DMS53 (cell line): Measurements from ENCODE around the gene APRT.
"Not testable (repeated sequence)": the region's sequence is repeated elsewhere in the genome, so short reads cannot be mapped to it uniquely, and the experiment has no call there.

Experiments used
- DNase-seq: peaks from one replicate; lab custom pipeline; 2025; lab: John Stamatoyannopoulos, UW

The APRT gene

DNA sequence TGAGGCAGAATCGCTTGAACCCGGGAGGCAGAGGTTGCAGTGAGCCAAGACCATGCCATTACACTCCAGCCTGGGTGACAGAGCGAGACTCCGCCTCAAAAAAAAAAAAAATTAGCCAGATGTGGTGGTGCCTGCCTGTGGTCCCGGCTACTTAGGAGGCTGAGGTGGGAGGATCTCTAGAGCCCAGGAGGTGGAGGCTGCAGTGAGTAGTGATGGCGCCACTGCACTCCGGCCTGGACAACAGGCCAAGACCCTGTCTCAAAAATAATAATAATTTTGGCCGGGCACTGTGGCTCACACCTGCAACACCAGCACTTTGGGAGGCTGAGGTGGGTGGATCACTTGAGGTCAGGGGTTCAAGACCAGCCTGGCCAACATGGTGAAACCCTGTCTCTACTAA is 23.0 kb downstream of the APRT start:
- not testable (repeated sequence) for DNase-seq

DNA sequence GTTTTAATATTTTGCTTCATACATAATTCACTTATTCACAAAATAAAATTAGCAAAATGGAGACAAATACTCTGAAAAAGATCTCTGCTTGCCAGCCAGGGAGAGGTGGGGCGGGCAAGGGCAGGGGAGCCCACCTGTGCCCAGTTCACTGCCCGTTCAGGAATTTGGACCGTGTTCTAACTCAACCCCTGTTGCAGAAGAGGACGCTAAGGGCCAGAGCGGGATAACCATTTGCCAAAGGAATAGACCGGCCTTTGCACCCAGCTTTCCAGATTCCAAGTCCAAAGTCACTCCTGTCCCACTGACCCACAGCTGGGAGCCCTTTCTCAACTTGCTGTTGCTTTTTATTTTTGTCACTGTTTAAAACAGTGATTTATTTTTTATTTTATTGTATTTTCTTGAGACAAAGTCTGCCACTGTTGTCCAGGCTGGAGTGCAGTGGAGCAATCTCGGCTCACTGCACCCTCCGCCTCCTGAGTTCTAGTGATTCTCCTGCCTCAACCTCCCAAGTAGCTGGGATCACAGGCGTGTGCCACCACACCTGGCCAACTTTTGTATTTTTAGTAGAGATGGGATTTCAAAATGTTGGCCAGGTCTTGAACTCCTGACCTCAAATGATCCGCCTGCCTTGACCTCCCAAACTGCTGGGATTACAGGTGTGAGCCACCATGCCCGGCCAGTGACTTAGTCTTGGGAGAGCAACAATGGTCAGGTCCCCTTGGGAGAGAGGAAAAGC is 24.0 kb downstream of the APRT start:
- no peak for DNase-seq

DNA sequence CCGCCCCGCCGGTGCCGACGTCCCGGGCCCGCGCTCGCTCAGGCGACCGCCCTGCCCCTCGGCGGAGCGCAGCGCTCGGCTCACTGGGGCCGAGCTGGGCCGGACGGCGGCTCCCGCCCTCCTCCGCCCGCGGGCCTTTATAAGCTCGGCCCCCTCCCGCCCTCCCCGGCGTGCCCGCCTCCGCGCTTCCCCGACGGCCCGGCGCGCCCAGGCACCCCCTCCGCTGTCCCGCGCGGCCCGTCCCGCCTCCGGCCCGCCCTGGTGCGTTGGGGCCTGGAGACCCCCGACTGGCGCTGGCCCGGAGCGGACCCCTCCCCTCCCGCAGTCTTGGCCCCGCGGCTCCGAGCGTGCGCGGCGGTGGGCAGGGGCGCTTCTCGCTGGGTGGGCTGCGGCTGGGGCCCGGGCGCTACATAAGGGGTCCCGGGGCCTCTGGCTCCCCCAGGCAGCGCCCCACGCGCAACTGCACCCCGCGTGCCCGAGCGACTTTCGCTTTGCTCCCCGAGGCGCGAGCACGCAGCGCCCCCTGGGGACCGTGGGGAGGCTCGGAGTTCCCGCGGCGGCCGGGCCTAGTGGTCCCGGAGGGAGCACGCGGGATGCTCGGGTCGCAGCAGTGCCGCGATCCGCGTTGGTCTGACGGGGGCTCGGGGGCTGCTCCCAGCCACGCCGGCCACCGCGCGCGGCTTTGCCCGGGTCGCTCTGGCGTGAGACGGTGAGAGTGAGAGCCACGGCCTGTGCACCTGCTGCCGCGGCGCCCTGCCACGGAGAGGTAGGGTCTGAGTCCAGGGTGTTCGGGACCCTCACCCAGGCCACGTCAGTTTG is 26.4 kb downstream of the APRT start, which contains the start of gene PIEZO1:
Gene PIEZO1 (minus strand): TSS at position 115 of the 819 bp plus-strand sequence. CDS start 256 bp downstream, outside the sequence.
- peak; percentile 73 for DNase-seq

DNA sequence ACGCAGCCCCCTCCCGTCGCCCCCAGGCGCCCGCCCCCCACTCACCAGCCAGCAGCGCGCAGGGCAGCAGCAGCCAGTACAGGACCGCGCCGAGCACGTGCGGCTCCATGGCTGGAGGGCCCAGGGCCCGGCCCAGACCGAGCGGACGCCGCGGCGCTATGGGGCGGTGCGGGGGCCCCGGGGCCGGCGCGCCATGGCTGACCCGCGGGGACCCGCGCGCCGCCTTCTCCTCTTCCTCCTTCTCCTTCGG is 26.9 kb downstream of the APRT start:
- DNase-seq: no peak

DNA sequence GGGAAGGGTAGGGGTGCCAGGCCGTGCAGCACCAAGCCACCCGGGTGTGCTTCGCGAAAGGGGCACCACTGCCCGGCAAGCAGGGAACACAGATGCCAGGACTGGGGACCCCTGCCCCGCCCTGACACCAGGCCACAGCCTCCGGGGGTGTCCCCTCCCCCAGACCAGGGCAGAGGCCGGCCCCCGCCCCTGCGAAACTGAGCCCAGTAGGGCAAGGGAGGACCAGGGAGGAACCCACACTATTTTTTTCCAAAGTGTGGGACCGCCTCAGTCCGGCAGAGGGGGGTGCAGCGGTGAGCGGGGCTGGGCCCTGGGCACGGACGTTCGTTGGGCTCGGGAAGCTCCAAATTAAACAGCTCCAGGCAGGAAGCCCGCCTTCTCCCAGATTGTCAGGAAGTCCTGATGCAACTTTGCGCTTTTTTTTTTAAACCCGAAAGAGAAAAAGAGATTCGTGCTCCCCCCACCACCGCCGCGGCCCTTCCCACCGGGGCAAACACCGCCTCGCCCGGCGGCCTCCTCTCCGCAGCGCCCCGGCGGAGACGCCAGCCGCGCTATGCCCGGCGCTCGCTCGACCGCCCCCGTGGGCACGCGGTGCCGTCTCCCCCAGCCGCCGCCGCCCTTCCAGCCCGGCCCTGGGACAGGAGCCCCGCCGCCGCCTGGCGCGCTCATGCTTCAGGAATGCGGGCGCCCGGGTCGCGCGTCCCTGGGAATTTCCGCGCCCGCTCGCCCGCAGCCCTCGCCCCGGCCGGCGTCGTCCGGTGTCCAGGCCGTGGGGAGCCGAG is 27.5 kb downstream of the APRT start:
- DNase-seq: peak; percentile 64

DNA sequence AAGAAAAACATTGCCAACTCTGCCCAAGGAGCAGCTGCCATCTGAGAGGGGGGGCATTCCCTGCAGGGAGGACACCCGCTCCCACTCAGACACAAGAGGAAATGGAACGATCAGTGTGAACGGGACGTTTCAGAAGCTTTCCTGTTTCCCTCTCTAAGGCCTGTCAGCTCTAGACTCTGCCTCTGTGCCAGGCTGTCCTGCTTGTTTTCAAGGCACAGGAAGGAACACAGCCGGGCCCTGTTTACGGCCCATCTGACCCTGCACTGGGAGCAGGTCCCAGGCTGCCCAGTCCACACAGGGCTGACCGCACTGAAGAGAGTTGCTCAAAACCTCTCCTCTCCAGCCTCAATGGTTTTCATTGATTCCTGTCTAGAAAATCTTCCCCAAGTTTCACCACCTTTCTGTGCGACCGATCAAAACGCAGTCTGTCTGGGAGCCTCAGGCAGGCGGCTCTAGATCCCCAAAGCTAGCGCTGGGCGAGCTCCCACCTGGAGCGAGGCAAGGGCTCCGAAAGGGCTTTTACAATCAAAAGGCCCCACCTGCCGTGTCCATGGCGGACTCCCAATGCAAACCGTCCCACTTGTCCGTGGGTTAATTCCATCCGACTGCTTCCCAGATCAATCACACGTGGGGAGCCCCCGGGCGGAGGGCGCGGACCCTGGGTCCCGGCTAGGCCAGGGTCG is 28.2 kb downstream of the APRT start:
- DNase-seq: no peak

DNA sequence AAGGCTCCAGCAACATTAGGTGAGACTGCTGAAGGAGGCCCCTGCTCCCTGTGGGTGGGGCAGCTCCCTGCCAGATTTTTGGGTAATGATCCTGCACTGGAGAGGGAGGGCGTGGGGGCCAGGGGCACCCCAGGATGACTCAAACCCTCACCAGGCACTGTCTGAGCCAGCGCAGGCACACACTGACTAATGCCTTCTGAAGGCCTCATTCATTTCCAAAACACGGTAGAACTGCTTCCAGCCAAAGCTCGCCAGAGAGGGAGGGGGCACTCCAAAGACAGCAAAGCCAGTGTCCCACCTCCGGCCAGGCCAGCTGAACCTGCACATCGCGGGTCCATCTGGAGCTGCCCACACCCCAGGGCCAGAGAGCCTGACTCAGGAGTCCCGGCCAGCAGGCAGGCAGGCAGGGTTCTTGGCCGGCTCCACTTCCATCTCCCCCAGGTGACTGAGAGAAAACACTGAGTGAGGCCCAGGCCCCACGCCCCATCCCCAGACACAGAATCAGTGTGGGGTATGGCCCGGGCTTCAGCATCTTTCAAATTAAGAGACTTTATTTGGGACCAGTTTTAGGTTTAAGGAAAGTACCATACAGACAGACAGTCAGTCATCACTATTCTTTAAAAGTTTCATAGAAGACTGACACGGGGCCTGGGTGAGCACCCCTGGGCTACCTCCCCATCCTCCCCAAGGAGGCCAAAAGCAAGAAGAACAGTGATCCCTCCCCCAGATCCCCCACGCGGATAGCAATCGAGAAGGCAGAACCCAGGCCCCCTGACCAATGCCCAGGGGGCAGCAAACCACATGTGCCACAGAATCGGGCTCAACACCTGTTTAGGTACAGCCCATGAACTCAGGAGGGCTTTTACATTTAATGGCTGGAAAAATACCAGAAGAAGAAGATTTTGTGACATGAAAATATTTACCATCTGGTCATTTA is 29.0 kb downstream of the APRT start:
- DNase-seq: no peak

DNA sequence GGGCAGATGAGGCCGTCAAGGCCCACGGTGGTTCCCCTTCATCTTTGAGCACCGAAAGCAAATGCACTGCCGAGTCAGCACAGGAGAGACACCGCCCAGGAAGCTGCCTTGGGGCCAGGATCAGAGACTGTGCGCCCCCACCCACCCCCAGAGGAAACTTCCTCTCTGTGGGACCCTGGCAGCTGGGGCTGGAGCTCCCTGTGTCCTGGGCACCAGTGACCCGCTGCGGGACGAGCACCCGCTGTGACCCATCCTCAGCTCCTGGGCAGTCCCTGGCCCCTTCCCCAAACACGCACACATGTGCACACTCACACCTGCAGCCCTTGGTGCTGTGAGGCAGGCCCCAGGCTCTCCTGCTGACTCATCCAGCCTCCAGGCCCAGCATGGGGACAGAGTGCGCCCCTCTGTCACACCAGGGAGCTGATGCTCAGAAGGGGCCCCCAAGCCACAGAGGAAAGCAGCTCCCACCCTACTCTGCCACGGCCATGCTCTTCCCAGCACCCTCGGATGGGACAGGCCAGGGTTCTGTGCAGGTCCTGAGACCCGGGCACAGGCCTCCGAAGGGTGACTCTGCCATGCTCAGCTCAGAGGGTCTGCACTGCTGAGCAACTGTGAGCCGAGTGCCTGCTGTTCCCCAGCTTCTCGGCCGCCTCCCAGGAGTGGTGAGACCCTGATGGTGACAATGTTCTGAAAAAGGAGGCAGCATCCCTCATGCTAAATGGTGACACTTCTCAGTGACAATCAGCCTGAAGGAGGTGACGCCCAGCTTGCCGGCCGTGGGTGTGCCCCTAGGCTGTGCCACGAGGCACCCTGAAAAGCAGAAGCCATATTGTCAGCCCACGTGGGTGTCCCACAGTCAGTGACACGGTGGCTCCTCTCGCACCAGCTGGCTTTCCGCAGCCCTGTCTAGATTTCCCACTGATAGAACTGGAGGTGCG is 30.3 kb downstream of the APRT start:
- no peak for DNase-seq

DNA sequence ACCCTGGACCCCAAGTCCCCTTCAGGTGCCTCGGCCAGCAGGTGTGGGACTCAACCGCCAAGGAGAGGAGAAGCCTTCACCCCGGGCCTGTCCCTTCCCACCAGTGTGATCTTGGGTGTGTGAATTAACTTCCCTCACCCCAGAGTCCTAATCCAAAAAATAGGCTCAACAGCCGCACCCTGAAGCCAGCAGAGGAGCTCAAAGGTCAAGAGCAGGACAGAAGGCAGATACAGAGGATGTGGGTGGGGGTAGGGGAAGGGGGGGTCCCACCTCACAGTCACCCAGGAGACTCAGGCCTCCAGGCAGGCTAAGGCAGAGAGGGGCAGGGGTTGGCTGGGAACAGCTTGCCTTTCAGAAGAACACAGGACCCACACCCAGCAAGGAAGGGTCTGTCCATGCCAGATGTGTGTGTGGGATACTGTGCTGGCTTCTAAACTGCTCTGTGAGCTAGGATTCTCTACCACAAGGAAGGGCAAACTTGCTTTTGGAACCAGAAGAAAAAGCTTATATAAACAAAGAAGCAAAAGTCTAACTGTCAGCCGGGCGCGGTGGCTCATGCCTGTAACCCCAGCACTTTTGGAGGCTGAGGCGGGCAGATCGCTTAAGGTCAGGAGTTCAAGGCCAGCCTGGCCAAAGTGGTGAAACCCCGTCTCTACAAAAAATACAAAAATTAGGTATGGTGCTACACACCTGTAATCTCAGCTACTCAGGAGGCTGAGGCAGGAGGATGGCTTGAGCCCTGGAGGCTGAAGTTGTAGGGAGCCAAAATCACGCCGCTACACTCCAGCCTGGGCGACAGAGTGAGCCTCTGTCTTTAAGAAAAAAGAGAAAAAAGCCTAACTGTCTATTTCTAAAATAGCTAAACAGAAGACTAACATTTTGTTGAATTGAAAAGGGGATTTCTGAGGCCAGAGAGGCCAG is 31.3 kb downstream of the APRT start:
- DNase-seq: no peak

DNA sequence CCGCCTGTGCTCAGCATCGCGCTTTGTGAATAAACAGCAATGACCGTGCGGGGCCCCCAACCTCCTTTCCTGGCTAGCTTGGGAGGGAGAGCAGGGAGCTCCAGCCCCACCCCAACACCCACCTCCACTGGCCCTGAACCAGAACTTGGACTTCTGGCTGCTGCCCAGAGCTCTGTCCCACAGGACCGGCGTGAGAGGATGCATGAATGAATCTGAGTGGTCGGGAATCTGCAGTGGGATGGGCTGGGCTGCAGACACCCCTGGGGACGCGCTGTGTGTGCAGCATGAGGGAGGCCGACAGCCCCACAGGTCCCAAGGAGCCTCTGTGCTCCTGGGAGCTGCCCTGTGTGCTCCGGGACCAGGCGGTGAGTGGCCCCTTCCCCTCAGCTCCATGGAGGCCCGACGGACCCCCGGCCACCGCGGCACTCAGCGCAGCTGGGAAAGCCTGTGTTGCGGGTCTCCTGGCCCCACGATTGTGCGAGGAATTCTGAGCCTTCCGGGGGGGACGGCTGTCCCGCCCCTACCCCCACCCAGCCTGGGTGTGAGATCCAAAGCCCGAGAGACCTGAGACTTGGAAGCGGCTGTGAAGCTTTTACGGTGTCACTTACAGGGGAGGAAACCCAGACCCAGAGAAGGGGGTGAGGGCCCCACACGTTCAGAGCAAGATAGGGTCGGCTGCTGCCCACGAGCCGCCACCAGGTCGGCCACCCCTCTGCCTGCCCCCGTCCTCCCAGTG is 32.2 kb downstream of the APRT start:
- DNase-seq: no peak

DNA sequence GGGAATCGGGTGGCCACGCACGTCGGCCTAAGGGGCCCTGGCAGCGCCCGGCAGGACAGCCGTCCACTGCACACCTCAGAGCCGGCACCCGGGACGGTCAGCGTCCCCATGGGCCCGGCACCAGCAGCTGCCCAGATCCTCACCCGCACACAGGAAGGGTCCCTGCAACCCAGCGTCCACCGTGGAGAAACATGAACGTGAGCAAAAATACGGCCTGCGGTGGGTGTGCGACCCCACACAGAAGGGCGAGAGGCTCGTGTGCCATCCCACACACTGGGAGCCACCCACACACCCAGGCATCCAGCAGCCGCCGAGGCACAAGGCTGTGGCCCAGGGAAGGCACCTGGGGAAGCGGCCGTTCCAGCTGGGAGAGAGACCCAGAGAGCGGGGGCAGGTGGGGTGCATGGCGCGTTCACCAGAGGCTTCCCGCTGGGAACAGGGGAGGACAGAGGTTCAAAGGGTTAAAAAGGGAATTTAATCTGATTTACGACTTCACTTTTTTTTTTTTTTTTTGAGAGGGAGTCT is 33.1 kb downstream of the APRT start:
- DNase-seq: no peak

DNA sequence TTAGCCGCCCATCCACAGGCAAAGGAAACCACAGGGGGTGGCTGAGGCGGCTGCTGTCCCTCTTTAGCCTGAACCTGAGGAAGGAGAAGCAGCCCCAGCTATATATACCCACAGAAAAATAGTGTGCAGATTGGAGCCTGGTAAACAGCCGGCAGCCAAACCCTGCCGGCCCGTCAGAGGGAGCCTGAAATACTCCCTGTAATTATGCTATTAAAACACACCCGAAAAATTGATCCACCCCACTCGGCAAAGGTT is 33.5 kb downstream of the APRT start:
- no peak for DNase-seq

DNA sequence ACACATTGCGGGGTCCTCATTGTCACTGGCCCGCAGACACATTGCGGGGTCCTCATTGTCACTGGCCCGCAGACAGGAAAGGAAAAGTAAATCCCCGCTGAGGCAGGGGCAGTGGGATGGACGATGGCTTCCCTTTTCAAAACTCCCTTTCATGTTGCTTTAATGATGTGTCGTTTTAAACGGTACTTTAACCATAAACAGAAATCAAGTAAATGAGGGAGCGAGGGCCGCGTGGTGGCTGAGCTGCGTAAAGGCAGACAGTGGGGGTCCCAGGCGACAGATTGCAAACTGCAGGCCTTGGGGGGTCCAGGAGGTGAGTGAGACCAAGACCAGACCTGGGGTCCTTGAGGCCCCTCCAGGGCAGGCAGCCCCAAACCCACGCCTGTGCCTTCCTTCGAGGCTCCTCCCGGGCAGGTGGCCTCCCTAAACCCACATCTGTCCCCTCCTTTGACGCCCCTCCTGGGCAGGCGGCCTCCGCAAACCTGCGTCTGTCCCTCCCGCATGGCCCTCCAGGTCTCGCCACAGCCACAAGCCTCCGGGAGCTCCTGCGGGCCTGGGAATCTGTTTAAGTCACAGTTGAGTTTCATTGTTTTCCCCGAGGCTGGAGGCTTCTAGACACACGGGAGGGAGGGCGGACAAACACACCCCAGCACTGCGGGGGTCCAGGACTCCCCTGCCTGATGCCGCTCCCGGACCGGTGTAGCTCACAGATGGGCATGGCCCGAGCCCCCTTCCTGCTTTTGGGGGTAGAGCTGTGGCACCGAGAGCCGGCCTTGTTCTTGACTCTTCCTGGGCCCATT is 34.1 kb downstream of the APRT start:
- no peak for DNase-seq

DNA sequence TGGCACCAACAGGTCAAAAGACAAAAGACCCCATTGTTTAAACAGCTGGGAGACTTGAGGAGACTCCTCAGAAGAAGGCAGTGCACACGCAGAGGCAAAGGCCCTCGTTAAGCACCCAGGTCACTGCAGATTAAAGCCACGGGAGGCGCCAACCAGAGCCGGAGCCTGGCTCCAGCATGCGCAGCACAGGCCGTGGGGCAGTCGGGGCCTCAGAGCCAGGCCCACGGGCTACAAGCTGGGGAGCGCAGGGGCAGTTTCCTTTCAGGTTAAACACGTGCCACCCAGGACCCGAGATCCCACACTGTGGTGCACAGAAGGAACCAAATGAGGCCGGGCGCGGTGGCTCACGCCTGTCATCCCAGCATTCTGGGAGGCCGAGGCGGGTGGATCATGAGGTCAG is 35.9 kb downstream of the APRT start:
- no peak for DNase-seq

DNA sequence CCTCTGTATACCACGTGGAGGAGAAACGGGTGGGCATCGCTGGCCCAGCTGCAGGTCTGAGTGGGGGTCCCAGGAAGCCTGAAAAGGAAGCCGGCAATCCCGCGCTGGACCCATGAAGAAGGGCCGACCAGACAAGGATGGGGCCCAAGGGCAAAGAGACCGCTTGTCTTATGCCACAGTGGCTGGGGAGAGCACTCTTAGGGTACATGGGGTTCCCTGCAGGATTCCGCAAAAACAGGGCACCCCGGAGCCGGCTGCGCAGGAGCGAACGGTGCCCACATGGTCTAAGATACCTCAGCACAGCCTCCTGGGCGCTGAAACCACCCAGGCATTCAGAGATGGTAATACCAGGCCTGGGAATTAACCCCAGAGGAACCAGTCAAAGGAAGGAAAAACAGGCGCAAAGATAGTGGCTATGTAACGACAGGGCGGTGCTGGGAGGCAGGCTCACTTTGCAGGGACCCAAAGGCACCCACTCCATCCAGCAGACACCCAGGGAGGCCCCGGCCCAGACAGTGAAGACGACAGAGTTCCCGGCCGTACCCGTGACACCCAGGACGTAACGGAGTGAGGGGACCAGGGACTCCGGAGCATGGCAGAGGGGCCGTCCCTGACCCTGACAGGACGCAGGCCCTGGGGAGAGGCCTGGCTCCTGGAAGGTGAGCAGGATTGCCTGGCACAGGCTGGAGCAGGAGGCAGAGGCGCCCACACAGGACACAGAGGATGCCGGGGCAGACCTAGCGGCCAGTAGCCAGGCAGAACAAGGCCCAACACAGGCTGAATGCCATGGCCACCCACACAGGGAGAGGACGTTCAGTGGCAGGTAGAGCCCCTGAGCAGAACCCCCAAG is 37.0 kb downstream of the APRT start:
- no peak for DNase-seq

DNA sequence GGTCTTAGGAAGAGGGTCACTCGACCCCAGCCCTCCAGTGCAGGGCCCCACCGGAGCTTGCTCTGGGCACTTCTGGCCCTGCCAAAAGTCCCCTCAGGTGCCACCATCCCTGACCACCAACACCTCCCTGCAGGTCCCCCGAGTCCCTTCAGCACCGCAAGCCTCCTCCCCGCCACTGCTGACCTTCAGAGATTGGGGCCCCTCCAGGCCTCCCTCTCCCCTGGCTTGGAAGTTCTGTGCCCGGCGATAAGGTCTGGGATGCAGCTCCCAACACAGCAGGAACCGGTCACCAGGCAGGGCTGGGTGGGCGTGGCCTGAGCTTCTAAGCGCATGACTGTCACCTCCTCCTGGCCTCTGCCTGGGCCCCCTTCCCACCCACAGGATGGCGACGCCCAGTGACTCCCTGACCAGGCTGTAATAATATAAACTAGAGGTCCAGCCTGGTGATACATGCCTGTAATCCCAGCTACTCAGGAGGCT is 37.9 kb downstream of the APRT start:
- peak; percentile 16 for DNase-seq
